IMR-90 (cell line): ENCODE measurements around the gene MPND. TPM values are rescaled to one million over a fixed set of nuclear protein-coding genes. Genes with fewer than 3 reads are reported as not detected.

Source experiments
- ATAC-seq: fragments of 200-7000 bp; cut with Tn5 transposase; 2 replicates; pipeline ENCODE4 v1.9.1; 2020; ENCODE audit warnings: low read depth, mild to moderate bottlenecking, moderate library complexity
- BruUV-seq: library from RNA; stranded (reverse); fragments of 400-500 nt; replicated peaks from 2 replicates; lab custom pipeline; 2021; lab: Mats Ljungman, UMichigan
- CTCF ChIA-PET: fragments of 300-600 bp; formaldehyde crosslinking; extraction: SDS; loops from one replicate; lab custom pipeline; 2021; ENCODE audit warnings: antibody characterized with exemption; lab: Yijun Ruan, JAX
- POLR2A ChIA-PET: fragments of 300-600 bp; sonication (Branson Sonifier 250); formaldehyde crosslinking; loops from one replicate; lab custom pipeline; 2022; ENCODE audit warnings: antibody characterized with exemption; ENCODE audit not compliant: unreplicated experiment; lab: Charles Lee
- DNase-seq: peaks from one replicate; pipeline ENCODE4 v3.0.0; 2013
- H2AFZ ChIP-seq: replicated peaks from 2 replicates; pipeline ENCODE3; 2013; ENCODE audit warnings: low read length, mild to moderate bottlenecking; ENCODE audit not compliant: poor library complexity
- H2AK5ac ChIP-seq: 2 replicates; pipeline ENCODE4 v1.6.1; 2013; ENCODE audit warnings: low read depth, low read length, inconsistent platforms
- H2AK9ac ChIP-seq: replicated peaks from 2 replicates; pipeline ENCODE3; 2013; ENCODE audit warnings: mild to moderate bottlenecking, low read depth, low read length, moderate library complexity; ENCODE audit not compliant: poor library complexity
- H2BK120ac ChIP-seq: 2 replicates; pipeline ENCODE4 v1.6.1; 2013; ENCODE audit warnings: low read depth, low read length, inconsistent platforms
- H2BK15ac ChIP-seq: 3 replicates; pipeline ENCODE4 v1.6.1; 2013; ENCODE audit warnings: low read depth, low read length, inconsistent platforms
- H2BK20ac ChIP-seq: 2 replicates; pipeline ENCODE4 v1.6.1; 2013; ENCODE audit warnings: low read depth, mild to moderate bottlenecking, inconsistent platforms, low read length, moderate library complexity
- H2BK5ac ChIP-seq: 2 replicates; pipeline ENCODE4 v1.6.1; 2013; ENCODE audit warnings: mild to moderate bottlenecking, low read depth, low read length, inconsistent platforms; ENCODE audit not compliant: poor library complexity, severe bottlenecking
- H3K14ac ChIP-seq: replicated peaks from 2 replicates; pipeline ENCODE4 v1.6.1; 2013; ENCODE audit warnings: low read depth, low read length, inconsistent platforms
- H3K18ac ChIP-seq: 2 replicates; pipeline ENCODE4 v1.6.1; 2013; ENCODE audit warnings: low read depth, low read length, control low read depth
- H3K23ac ChIP-seq: 2 replicates; pipeline ENCODE4 v1.6.1; 2013; ENCODE audit warnings: low read depth, low read length, inconsistent platforms
- H3K27ac ChIP-seq: 2 replicates; pipeline ENCODE4 v1.5.1; 2013; ENCODE audit warnings: mild to moderate bottlenecking, control low read depth, low read length; ENCODE audit not compliant: insufficient read depth
- H3K27me3 ChIP-seq: 2 replicates; pipeline ENCODE4 v1.6.1; 2013; ENCODE audit warnings: low read length; ENCODE audit not compliant: control insufficient read depth, insufficient read depth
- H3K36me3 ChIP-seq: 2 replicates; pipeline ENCODE4 v1.6.1; 2013; ENCODE audit warnings: low read length, mixed read lengths; ENCODE audit not compliant: control insufficient read depth, insufficient read depth
- H3K4ac ChIP-seq: 2 replicates; pipeline ENCODE4 v1.6.1; 2013; ENCODE audit warnings: low read depth, low read length, inconsistent platforms
- H3K4me1 ChIP-seq: 2 replicates; pipeline ENCODE4 v1.6.1; 2013; ENCODE audit warnings: low read length, mixed read lengths; ENCODE audit not compliant: control insufficient read depth, insufficient read depth
- H3K4me2 ChIP-seq: 2 replicates; pipeline ENCODE4 v1.6.1; 2013; ENCODE audit warnings: low read depth, mild to moderate bottlenecking, control low read depth, low read length, moderate library complexity
- H3K4me3 ChIP-seq: 2 replicates; pipeline ENCODE4 v1.5.1; 2013; ENCODE audit warnings: low read depth, mild to moderate bottlenecking, control low read depth, low read length, moderate library complexity; ENCODE audit not compliant: insufficient read depth
- H3K56ac ChIP-seq: 2 replicates; pipeline ENCODE4 v1.6.1; 2013; ENCODE audit warnings: low read length, inconsistent platforms; ENCODE audit not compliant: insufficient read depth; ENCODE audit errors: extremely low read depth
- H3K79me1 ChIP-seq, 2 experiments: 2 replicates each; pipeline ENCODE4 v1.6.1; 2013; ENCODE audit warnings: low read length in 2 of 2, inconsistent platforms in 1 of 2, low read depth in 1 of 2
- H3K9ac ChIP-seq: 2 replicates; pipeline ENCODE4 v1.6.1; 2013; ENCODE audit warnings: low read depth, low read length, control low read depth
- H3K9me1 ChIP-seq: 2 replicates; pipeline ENCODE4 v1.6.1; 2013; ENCODE audit warnings: low read length, inconsistent platforms; ENCODE audit not compliant: insufficient read depth
- H3K9me3 ChIP-seq: 2 replicates; pipeline ENCODE4 v1.6.1; 2013; ENCODE audit warnings: low read length; ENCODE audit not compliant: control insufficient read depth, insufficient read depth
- H4K20me1 ChIP-seq: 2 replicates; pipeline ENCODE4 v1.6.1; 2013; ENCODE audit warnings: low read length, inconsistent platforms; ENCODE audit not compliant: insufficient read depth
- H4K5ac ChIP-seq: 2 replicates; pipeline ENCODE4 v1.6.1; 2013; ENCODE audit warnings: mild to moderate bottlenecking, low read depth, low read length, control low read depth
- H4K8ac ChIP-seq, 2 experiments: 2 replicates each; pipeline ENCODE4 v1.6.1; 2013; ENCODE audit warnings: low read depth in 2 of 2, low read length in 2 of 2, control low read depth in 1 of 2, inconsistent platforms in 1 of 2
- H4K91ac ChIP-seq: 2 replicates; pipeline ENCODE4 v1.6.1; 2013; ENCODE audit warnings: low read depth, low read length, inconsistent platforms; ENCODE audit not compliant: insufficient read depth
- CEBPB ChIP-seq: IDR thresholded peaks from 2 replicates; pipeline ENCODE4 v1.6.1; 2012; ENCODE audit warnings: low read depth, low read length, improper control_type of control experiment
- FOS ChIP-seq: fragments of 150-350 bp; IDR thresholded peaks from 2 replicates; pipeline ENCODE4 v1.6.1; 2016; ENCODE audit warnings: low read depth, low read length
- MXI1 ChIP-seq: IDR thresholded peaks from 2 replicates; pipeline ENCODE4 v1.6.1; 2012; ENCODE audit warnings: low read depth, mild to moderate bottlenecking, low read length, moderate library complexity, borderline replicate concordance
- NFE2L2 ChIP-seq: fragments of 150-350 bp; IDR thresholded peaks from 2 replicates; pipeline ENCODE4 v1.6.1; 2016; ENCODE audit warnings: low read depth, mild to moderate bottlenecking, low read length
- RFX5 ChIP-seq: IDR thresholded peaks from 2 replicates; pipeline ENCODE4 v1.8.0; 2012; ENCODE audit warnings: low read depth, mild to moderate bottlenecking, low read length, moderate library complexity
- SMC3 ChIP-seq: fragments of 150-350 bp; IDR thresholded peaks from 2 replicates; pipeline ENCODE4 v1.6.1; 2016; ENCODE audit warnings: low read depth, mild to moderate bottlenecking, antibody characterized with exemption, low read length, moderate library complexity
- WGBS, 2 experiments: methylation state at CpG; one replicate each; pipeline versions ENCODE4 v1.1.5 to v1.1.7; 2013; ENCODE audit warnings: missing lambda C conversion rate in 2 of 2; ENCODE audit not compliant: insufficient read length in 1 of 2; ENCODE audit errors: extremely low coverage in 2 of 2; 5-methylcytosine and 5-hydroxymethylcytosine counted together
- dilution Hi-C: fragments of 300-500 bp; cut with HindIII; formaldehyde crosslinking; loops from one replicate; pipeline ENCODE4 v1.14.3; 2018; ENCODE audit warnings: low sequenced_read_pairs; ENCODE audit not compliant: unreplicated experiment
- in situ Hi-C: fragments of 300-500 bp; cut with MboI; formaldehyde crosslinking; loops from 3 replicates; pipeline ENCODE4 v1.14.3; 2019; ENCODE audit warnings: low sequenced_read_pairs, inconsistent platforms, mixed read lengths
- intact Hi-C: fragments of 100-400 bp; cut with micrococcal nuclease; formaldehyde crosslinking; loops from 2 replicates; pipeline ENCODE4 v1.10.0; 2022
- polyA plus RNA-seq, 3 experiments: library from polyadenylated mRNA; depleted of rRNA; stranded (reverse); fragments of >200 nt; gene quantifications; 2 replicates each; pipeline ENCODE4 v1.2.3, GENCODE V29; 2012; ENCODE audit warnings: low replicate concordance in 1 of 3
- total RNA-seq: library from RNA; depleted of rRNA; stranded (reverse); fragments of >200 nt; gene quantifications from 2 replicates; pipeline ENCODE4 v1.2.3, GENCODE V29; 2012
- TF ChIP-seq, protein P1 (sequence below): fragments of 150-350 bp; IDR thresholded peaks from 2 replicates; pipeline ENCODE4 v1.6.1; 2016; ENCODE audit warnings: low read depth, mild to moderate bottlenecking, low read length, moderate library complexity, borderline replicate concordance

Gene MPND
- total and polyA plus RNA-seq, 2 of the 4 experiments (the other 2 are of a cell fraction): 2.3 to 8.1 TPM

DNA sequence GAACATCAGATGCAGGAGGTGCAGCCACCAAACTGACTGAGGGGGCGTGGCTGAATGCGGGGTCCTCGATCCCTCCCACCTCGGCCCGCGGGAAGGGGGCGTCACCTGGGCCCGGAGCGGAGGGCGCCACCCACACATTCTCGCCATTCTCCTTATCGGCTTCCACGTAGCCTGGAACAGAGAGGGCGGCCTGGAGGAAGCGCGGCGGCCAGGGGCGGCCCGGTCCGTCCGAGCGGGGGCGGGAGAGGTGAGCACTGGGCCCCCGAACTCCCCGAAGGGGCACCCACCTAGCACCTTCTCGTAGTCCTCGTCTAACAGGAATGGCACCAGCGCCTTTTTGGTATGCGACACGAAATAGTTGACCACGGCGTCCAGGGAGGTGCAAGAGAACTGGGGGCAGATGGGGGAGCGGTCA, 16.5 kb upstream of the MPND start:
- Histone ChIP-seq H3K4me3 (no peak overlapping the region), H3K14ac (no peak overlapping the region), H3K27ac (no peak overlapping the region), H2BK120ac (no peak overlapping the region), H3K4me1 (no peaks in the 10 kb centered on the region), H3K9me1 (no peaks in the 10 kb centered on the region), H2BK5ac (no peak overlapping the region), H3K27me3 (no peaks in the 10 kb centered on the region; the same call in 1 of the 2 replicates), H3K9ac (no peak overlapping the region), H3K18ac (no peak overlapping the region), H2AK9ac (peak overlapping the region; percentile 22), H3K79me1 (no peaks in the 10 kb centered on the region), H3K23ac (no peak overlapping the region), H3K4me2 (peak overlapping the region; percentile 65), H4K5ac (no peak overlapping the region), H3K4ac (no peak overlapping the region), H3K9me3 (no peaks in the 10 kb centered on the region), H3K56ac (no peak overlapping the region), H2BK15ac (no peak overlapping the region), H4K20me1 (no peaks in the 10 kb centered on the region), H3K36me3 (no peaks in the 10 kb centered on the region), H2AK5ac (no peak overlapping the region), H2BK20ac (no peak overlapping the region), H2AFZ (peak overlapping the region; percentile 84), H4K8ac (no peak overlapping the region; a peak in 1 of 4 replicates), H4K91ac (no peak overlapping the region)
- intact Hi-C loops: no loop called here
- no TSS peak for BruUV-seq
- dilution Hi-C loops: no loop called here
- DNase-seq: no peak
- WGBS, 2 experiments: 9% methylated on average over 23 of the region's 33 CpGs; no CpG with 5 or more reads in 1 of the 2 experiments
- in situ Hi-C loops: no loop called here
- CTCF ChIA-PET: no interaction called here
- TF ChIP-seq RFX5: no peak
- TF ChIP-seq CEBPB: no peak
- TF ChIP-seq, protein P1, sequence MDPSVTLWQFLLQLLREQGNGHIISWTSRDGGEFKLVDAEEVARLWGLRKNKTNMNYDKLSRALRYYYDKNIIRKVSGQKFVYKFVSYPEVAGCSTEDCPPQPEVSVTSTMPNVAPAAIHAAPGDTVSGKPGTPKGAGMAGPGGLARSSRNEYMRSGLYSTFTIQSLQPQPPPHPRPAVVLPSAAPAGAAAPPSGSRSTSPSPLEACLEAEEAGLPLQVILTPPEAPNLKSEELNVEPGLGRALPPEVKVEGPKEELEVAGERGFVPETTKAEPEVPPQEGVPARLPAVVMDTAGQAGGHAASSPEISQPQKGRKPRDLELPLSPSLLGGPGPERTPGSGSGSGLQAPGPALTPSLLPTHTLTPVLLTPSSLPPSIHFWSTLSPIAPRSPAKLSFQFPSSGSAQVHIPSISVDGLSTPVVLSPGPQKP: no peak
- no peak for TF ChIP-seq FOS
- no peak for TF ChIP-seq MXI1
- no peak for TF ChIP-seq NFE2L2
- no peak for TF ChIP-seq SMC3
- POLR2A ChIA-PET: no interaction called here
- ATAC-seq: no peak
